Measurements from ENCODE around the gene FAM98B. TPM values are rescaled to one million over a fixed set of nuclear protein-coding genes. Genes with fewer than 3 reads are reported as not detected.

Gene FAM98B
- total and polyA plus RNA-seq, 2 experiments from 2014 or later = 10.1 to 32.5 TPM

Other genes with a start within 250 kb of the FAM98B start
- gene SPRED1, start 201.3 kb upstream of the FAM98B start, total RNA-seq (2014; rRNA removed; shearing (Covaris generic)) = 44.0 and 44.1 TPM in 2 replicates
- 11.2 and 11.4 TPM in 2 replicates for gene SPRED1, start 201.3 kb upstream of the FAM98B start, polyA plus RNA-seq (2016; fragmentation: Nextera tagmentation; extraction: Ambion mirVana)
- 1.1 and 1.2 TPM in 2 replicates for gene RASGRP1, start 110.7 kb downstream of the FAM98B start, total RNA-seq (2014; rRNA removed; shearing (Covaris generic))
- 0.54 and 1.1 TPM in 2 replicates for gene RASGRP1, start 110.7 kb downstream of the FAM98B start, polyA plus RNA-seq (2016; fragmentation: Nextera tagmentation; extraction: Ambion mirVana)

Measured in GM23338 (cell line).